HG03575 (cell line): ENCODE measurements around the gene RAB11FIP3.
"Not testable (repeated sequence)": the region's sequence is repeated elsewhere in the genome, so short reads cannot be mapped to it uniquely, and the experiment has no call there.

Experiments
- ATAC-seq: cut with Tn5 transposase; IDR thresholded peaks from one replicate; pipeline ENCODE4 v1.9.1; 2021; ENCODE audit not compliant: unreplicated experiment, insufficient number of reproducible peaks, low FRiP score; ENCODE audit errors: extremely low read depth

RAB11FIP3 gene

DNA sequence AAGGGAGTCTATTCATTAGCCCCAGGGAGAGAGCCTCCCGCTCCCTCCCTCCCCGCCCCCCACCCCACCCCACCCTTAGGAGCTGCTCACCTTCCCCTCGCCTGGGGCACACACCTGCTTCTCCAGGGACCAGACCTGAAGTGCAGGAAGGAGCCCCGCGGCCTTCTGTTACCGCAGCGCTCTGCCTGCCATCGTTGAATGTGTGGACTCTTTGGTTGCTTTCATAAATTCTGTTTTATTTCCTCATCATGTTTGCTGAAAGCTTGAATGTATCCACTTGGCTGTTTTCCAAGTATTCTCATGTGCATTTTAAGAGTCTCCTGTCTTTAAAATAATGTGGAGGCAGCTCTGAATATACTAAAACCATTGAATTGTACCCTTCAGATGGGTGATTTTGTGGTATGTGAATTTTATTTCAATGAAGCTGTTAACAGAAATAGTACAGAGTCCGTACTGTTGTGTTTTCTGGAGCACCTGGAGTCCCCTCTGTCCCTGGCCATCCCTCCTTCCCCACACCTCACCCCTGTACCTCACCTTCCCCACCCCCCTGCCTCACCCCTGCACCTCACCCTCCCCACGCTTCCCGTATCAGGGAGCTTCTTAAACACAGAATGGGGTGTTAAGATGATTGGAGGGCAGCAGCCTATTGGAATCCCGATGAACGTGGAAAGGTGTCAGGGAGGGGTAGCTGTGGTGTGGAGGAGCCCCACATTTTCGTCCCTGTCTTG is 25.5 kb downstream of the RAB11FIP3 start:
- no peak for ATAC-seq

DNA sequence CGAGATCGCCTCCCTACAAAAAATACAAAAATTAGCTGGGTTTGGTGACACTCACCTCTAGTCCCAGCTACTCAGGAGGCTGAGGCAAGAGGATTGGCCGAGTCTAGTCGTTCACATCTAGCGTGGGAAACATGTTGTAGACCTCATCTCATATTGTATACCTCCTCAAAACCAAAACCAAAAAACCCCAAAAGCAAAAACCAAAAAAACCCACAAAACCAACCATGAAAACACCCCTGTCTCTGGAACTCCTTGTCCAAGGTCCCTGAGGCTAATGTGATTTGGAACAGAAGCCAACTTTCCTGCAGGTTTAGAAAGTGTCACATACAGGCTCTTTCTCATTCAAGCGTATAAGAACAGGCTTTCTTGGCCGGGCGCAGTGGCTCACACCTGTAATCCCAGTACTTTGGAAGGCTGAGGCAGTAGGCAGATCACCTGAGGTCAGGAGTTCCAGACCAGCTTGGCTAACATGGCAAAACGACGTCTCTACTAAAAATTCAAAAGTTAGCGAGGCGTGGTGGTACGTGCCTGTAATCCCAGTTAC is 29.0 kb downstream of the RAB11FIP3 start:
- no peak for ATAC-seq

GRCh38 chr16:455453-455852 is 30.0 kb downstream of the RAB11FIP3 start:
- no peak for ATAC-seq

- ATAC-seq: no peak
These were observed 31.5 kb downstream of the RAB11FIP3 start for GRCh38 chr16:456891-457483.

DNA sequence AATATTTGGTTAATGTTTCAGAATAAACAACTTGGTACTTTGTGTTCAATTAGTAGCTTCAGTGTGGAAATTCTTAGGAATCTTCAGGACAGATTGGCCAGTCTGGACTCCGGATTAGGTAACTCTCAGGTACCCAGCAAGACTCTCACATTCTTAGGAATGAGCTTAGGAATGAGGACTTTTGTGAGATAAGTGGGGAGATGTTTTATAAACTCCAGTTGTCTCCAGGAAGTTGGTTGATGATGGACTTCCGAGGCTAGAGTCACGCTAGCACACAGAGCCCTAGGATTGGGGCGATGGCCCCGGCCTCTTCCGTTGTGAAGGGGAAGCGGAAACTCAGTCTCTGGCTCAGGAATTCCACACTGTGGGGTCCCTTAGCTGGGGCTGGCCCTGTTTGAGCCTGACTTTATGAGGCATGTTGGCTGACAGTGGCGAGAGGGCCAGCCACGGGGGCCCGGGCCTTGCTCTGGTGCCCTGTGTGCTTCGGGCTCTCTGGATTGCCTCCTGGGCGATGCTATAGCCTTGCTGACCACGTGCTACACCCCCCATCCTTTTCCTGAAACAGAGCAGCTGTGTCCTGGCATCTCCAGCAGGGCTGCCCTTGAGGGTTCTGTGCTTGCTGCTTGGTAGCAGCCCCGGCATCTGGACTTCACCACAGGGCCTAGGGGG is 32.4 kb downstream of the RAB11FIP3 start:
- no peak for ATAC-seq

GRCh38 chr16:459761-460160 is 34.3 kb downstream of the RAB11FIP3 start:
- no peak for ATAC-seq

- no peak for ATAC-seq
These were observed 35.3 kb downstream of the RAB11FIP3 start for GRCh38 chr16:460787-461186.

DNA sequence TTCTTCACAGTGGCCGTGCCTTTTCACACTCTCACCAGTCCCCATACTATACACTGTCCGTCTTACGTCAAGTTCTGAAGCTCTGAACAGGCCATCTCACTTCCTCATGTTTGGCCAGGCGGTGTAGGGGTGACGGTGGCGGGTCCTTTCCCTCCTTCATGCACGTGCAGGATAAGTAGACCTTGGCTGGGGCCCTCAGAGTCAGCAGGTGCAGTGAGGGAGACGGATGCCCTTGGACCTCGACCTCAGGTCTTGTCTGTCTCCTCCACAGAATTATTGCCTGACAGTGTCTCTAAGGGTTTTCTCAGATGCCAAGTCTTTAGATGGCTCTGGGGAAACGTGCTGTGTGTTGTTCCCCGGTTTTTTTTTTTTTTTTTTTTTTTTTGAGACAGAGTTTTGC is 37.6 kb downstream of the RAB11FIP3 start:
- no peak for ATAC-seq

GRCh38 chr16:466651-467050 is 41.2 kb downstream of the RAB11FIP3 start:
- no peak for ATAC-seq

DNA sequence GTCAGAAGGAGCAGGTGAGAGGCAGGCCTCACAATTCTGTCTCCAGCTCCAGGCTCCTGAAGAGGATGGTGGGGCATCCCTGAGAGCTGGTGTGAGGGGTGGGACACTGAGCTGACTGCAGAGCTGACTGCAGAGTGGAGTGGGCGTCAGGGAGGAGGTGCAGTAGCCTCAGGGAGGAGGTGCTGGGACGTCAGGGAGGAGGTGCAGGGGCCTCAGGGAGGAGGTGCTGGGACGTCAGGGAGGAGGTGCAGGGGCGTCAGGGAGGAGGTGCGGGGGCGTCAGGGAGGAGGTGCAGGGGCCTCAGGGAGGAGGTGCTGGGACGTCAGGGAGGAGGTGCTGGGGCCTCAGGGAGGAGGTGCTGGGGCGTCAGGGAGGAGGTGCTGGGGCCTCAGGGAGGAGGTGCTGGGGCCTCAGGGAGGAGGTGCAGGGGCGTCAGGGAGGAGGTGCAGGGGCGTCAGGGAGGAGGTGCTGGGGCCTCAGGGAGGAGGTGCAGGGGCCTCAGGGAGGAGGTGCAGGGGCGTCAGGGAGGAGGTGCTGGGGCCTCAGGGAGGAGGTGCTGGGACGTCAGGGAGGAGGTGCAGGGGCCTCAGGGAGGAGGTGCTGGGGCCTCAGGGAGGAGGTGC is 41.9 kb downstream of the RAB11FIP3 start:
- ATAC-seq: not testable (repeated sequence)

GRCh38 chr16:468068-468821 is 42.8 kb downstream of the RAB11FIP3 start:
- ATAC-seq: no peak

- ATAC-seq: not testable (repeated sequence)
These were observed 44.0 kb downstream of the RAB11FIP3 start for GRCh38 chr16:469459-469858.

DNA sequence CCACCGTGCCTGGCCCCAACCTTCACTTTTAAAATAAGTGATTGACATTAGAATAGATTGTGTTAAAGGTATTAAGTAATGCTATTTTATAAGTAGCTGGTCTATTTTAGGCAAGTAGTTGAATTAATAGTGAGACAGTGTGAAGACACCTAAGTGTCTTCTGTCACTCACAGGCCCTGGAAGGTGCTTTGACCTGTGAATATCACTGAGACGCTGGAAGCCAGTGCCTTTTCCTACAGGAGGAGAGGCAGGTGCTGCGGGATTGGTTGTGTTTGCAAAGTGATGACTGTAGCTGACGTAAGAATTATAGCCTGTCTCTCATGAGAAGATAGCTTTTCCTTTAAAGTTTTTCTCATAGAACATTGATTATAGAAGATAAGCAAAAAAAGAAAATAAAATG is 45.0 kb downstream of the RAB11FIP3 start:
- no peak for ATAC-seq

- no peak for ATAC-seq
These were observed 46.1 kb downstream of the RAB11FIP3 start for GRCh38 chr16:471353-472198.

DNA sequence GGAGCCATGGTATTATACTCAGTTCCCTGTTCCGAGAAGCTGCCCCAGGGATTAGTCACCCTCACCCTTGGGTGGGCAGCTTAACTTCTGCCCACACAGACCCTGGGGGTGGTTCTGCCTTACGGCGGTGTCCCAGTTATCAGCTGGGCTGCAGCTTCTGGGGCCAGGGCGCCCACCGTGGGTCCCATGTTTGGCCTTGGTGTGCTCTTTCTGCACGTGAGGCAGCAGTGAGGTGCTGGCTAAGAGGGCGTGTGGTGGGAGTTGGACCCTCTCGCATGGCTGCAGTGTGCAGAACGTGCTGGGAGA is 46.7 kb downstream of the RAB11FIP3 start:
- ATAC-seq: no peak

DNA sequence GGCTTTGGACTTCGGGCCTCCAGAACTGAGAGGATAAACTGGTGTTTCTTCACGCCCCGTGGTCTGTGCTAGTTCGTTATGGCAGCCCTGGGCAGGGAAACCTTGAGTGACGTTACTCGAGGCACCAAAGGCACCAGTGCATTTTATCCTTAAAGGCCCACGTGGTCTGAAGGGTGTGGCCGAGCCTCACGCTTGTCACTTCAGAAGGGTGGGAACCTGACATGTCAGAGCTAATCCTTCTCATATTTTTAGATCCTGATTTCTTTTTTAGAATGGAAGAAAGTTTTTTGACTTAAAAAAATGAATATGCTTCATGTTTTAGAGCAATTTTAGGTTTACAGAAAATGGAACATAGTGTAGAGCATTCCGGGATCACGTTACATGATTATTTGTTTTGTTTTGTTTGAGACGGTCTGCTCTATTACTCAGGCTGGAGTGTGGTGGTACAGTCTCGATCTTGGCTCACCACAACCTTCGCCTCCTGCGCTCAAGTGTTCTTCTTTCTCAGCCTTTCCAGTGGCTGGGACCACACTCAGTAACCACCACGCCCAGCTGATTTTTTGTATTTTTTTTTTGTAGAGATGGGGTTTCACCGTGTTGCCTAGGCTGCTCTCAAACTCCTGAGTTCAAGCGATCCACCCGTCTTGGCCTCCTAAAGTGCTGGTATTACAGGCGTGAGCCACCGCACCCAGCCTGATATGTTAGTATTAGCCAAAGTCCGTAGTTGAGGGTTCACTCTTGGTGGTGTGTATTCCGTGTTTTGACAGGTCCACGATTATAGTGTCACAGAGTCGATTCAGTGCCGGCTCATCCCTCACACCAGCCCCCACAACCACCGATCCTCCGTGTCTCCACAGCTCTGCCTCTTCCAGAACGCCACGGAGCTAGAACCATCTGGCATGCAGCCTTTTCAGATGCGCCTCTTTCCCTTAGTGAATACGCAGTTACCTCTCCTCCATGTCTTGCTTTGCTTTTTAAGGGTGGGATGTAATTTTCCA is 47.9 kb downstream of the RAB11FIP3 start:
- no peak for ATAC-seq

GRCh38 chr16:474420-475122 is 49.1 kb downstream of the RAB11FIP3 start:
- no peak for ATAC-seq
